Measurements from ENCODE around the gene OPTC.
"Not testable (repeated sequence)": the region's sequence is repeated elsewhere in the genome, so short reads cannot be mapped to it uniquely, and the experiment has no call there.

OPTC gene

GRCh38 chr1:203493901-203494300 lies at the start of gene OPTC:
TSS of gene OPTC (plus strand) at chr1:203494153. CDS start at chr1:203496006, 1,853 bp downstream.
- no peak for DNase-seq

GRCh38 chr1:203444171-203444576 lies 49.8 kb upstream of the OPTC start:
- no peak for DNase-seq

GRCh38 chr1:203447151-203447550 lies 46.8 kb upstream of the OPTC start:
- no peak for DNase-seq

GRCh38 chr1:203447598-203447997 lies 46.4 kb upstream of the OPTC start:
- DNase-seq, result not testable (repeated sequence)

- peak; percentile 42 for DNase-seq
Observed at GRCh38 chr1:203448521-203449061, 45.4 kb upstream of the OPTC start.

- no peak for DNase-seq
Observed at GRCh38 chr1:203450001-203450400, 44.0 kb upstream of the OPTC start.

GRCh38 chr1:203450479-203451149 lies 43.3 kb upstream of the OPTC start:
- no peak for DNase-seq

- DNase-seq, result no peak
Observed at GRCh38 chr1:203451836-203452784, 41.8 kb upstream of the OPTC start.

GRCh38 chr1:203453016-203453415 lies 40.9 kb upstream of the OPTC start:
- no peak for DNase-seq

- DNase-seq, result no peak
Observed at GRCh38 chr1:203453616-203454015, 40.3 kb upstream of the OPTC start.

GRCh38 chr1:203454986-203455471 lies 38.9 kb upstream of the OPTC start:
- no peak for DNase-seq

- no peak for DNase-seq
Observed at GRCh38 chr1:203455706-203456105, 38.2 kb upstream of the OPTC start.

GRCh38 chr1:203456577-203456976 lies 37.4 kb upstream of the OPTC start:
- DNase-seq, result no peak

GRCh38 chr1:203458078-203458477 lies 35.9 kb upstream of the OPTC start:
- no peak for DNase-seq

GRCh38 chr1:203459671-203460201 lies 34.2 kb upstream of the OPTC start:
- DNase-seq, result no peak

- DNase-seq, result peak; percentile 84
Observed at GRCh38 chr1:203461717-203462116, 32.2 kb upstream of the OPTC start.

- no peak for DNase-seq
Observed at GRCh38 chr1:203462143-203462542, 31.8 kb upstream of the OPTC start.

- DNase-seq, result no peak
Observed at GRCh38 chr1:203462878-203463277, 31.1 kb upstream of the OPTC start.

- no peak for DNase-seq
Observed at GRCh38 chr1:203463469-203464062, 30.4 kb upstream of the OPTC start.

- peak; percentile 69 for DNase-seq
Observed at GRCh38 chr1:203464226-203464625, 29.7 kb upstream of the OPTC start.

GRCh38 chr1:203464743-203465142 lies 29.2 kb upstream of the OPTC start:
- DNase-seq, result no peak

GRCh38 chr1:203465146-203465798 lies 28.7 kb upstream of the OPTC start:
- DNase-seq, result no peak

Measured in COR-L47 (cell line).